Liver (tissue), 3 donors: Measurements from ENCODE around the gene SLC9A3.

Experiments
- EGR1 ChIP-seq, 2 donors: IDR thresholded peaks; 2 replicates each; pipeline ENCODE4 v1.6.1; 2016 to 2018; ENCODE audit warnings: antibody characterized with exemption in 2 of 2, low read depth in 2 of 2
- FOXA1 ChIP-seq: IDR thresholded peaks from 2 replicates; pipeline ENCODE4 v1.6.1; 2016; ENCODE audit warnings: antibody characterized with exemption
- GABPA ChIP-seq, 2 donors: IDR thresholded peaks in 1 of 2; conservative IDR thresholded peaks in 1 of 2; 2 replicates each; pipeline ENCODE4 v1.6.1; 2016; ENCODE audit warnings: antibody characterized with exemption in 2 of 2, mild to moderate bottlenecking in 1 of 2, moderate library complexity in 1 of 2
- HNF4G ChIP-seq: IDR thresholded peaks from 2 replicates; pipeline ENCODE4 v1.6.1; 2016; ENCODE audit warnings: antibody characterized with exemption
- RAD21 ChIP-seq, 2 donors: IDR thresholded peaks; 2 replicates each; pipeline ENCODE4 v1.6.1; 2016; ENCODE audit warnings: antibody characterized with exemption in 2 of 2, mild to moderate bottlenecking in 2 of 2
- RXRA ChIP-seq, 2 donors: IDR thresholded peaks; 2 replicates each; pipeline ENCODE4 v1.6.1; 2017 to 2018; ENCODE audit warnings: antibody characterized with exemption in 2 of 2, mild to moderate bottlenecking in 1 of 2
- TAF1 ChIP-seq: conservative IDR thresholded peaks from 2 replicates; pipeline ENCODE4 v1.6.1; 2016; ENCODE audit warnings: antibody characterized with exemption, mild to moderate bottlenecking
- YY1 ChIP-seq: IDR thresholded peaks from 2 replicates; pipeline ENCODE4 v1.6.1; 2016; ENCODE audit warnings: antibody characterized with exemption, mild to moderate bottlenecking
- TF ChIP-seq, protein P1 (sequence below): fragments of 150-350 bp; IDR thresholded peaks from 2 replicates; pipeline ENCODE4 v1.5.1; 2017; ENCODE audit warnings: improper control_type of control experiment, low read depth, low read length; ENCODE audit not compliant: missing input control
- TF ChIP-seq, protein P2 (sequence below): IDR thresholded peaks from 2 replicates; pipeline ENCODE4 v1.6.1; 2016; ENCODE audit warnings: antibody characterized with exemption, mild to moderate bottlenecking
- TF ChIP-seq, protein P3 (sequence below): IDR thresholded peaks from 2 replicates; pipeline ENCODE4 v1.6.1; 2016; ENCODE audit warnings: antibody characterized with exemption
- donor health status: healthy.
- donor health status: healthy.

DNA sequence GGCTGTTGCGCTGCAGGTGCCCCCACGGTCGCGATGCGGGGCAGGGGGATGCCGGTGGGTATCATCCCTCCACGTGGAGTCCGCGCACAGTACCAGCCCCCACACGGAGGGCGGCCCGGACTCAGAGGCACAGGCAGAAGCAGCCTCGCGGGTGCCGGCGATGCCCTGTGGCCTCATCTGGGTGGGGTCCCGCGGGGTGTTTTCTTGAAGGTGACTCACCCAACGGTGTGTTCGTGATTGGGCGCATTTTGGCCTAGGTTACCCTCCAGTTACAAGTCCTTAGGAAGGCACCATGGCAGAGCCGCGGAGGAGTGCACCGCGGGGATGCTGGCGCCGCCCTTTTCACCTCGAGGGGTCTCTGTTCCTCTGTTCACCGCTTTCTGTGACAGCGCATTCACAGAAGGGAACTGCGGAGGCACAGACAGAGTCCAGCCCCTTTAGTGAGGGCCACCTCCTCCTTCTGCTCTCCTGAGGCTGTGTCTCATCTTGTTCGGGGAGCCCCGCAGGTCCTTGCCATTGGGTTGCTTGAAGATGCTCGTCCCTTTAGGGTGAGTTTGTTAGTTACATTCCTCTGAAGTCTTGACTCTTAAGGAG, 102.9 kb downstream of the SLC9A3 start:
- TF ChIP-seq, protein P1, sequence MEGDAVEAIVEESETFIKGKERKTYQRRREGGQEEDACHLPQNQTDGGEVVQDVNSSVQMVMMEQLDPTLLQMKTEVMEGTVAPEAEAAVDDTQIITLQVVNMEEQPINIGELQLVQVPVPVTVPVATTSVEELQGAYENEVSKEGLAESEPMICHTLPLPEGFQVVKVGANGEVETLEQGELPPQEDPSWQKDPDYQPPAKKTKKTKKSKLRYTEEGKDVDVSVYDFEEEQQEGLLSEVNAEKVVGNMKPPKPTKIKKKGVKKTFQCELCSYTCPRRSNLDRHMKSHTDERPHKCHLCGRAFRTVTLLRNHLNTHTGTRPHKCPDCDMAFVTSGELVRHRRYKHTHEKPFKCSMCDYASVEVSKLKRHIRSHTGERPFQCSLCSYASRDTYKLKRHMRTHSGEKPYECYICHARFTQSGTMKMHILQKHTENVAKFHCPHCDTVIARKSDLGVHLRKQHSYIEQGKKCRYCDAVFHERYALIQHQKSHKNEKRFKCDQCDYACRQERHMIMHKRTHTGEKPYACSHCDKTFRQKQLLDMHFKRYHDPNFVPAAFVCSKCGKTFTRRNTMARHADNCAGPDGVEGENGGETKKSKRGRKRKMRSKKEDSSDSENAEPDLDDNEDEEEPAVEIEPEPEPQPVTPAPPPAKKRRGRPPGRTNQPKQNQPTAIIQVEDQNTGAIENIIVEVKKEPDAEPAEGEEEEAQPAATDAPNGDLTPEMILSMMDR: no peak
- TF ChIP-seq EGR1 (IDR thresholded peaks at IDR 0.05; ENCODE audit: low read depth in 2 of 2) (no peak), TAF1 (no peak), HNF4G (no peak), RAD21 (IDR thresholded peaks at IDR 0.05) (no peak), FOXA1 (no peak), GABPA (IDR thresholded peaks at IDR 0.05 in 1 of 2, conservative IDR thresholded peaks at IDR 0.05 in 1 of 2) (no peak), RXRA (IDR thresholded peaks at IDR 0.05) (no peak), YY1 (no peak)
- TF ChIP-seq, protein P2, sequence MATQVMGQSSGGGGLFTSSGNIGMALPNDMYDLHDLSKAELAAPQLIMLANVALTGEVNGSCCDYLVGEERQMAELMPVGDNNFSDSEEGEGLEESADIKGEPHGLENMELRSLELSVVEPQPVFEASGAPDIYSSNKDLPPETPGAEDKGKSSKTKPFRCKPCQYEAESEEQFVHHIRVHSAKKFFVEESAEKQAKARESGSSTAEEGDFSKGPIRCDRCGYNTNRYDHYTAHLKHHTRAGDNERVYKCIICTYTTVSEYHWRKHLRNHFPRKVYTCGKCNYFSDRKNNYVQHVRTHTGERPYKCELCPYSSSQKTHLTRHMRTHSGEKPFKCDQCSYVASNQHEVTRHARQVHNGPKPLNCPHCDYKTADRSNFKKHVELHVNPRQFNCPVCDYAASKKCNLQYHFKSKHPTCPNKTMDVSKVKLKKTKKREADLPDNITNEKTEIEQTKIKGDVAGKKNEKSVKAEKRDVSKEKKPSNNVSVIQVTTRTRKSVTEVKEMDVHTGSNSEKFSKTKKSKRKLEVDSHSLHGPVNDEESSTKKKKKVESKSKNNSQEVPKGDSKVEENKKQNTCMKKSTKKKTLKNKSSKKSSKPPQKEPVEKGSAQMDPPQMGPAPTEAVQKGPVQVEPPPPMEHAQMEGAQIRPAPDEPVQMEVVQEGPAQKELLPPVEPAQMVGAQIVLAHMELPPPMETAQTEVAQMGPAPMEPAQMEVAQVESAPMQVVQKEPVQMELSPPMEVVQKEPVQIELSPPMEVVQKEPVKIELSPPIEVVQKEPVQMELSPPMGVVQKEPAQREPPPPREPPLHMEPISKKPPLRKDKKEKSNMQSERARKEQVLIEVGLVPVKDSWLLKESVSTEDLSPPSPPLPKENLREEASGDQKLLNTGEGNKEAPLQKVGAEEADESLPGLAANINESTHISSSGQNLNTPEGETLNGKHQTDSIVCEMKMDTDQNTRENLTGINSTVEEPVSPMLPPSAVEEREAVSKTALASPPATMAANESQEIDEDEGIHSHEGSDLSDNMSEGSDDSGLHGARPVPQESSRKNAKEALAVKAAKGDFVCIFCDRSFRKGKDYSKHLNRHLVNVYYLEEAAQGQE: no peak
- TF ChIP-seq, protein P3, sequence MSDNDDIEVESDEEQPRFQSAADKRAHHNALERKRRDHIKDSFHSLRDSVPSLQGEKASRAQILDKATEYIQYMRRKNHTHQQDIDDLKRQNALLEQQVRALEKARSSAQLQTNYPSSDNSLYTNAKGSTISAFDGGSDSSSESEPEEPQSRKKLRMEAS: no peak
